Astrocyte (in vitro differentiated cells and primary cell): ENCODE data around the gene RAB8B. TPM values are rescaled to one million over a fixed set of nuclear protein-coding genes. Genes with fewer than 3 reads are reported as not detected.

Experiments
- DNase-seq: peaks from one replicate; pipeline ENCODE4 v3.0.0-alpha.2; 2010; ENCODE audit warnings: low read depth
- FAIRE-seq: peaks from 2 replicates; lab custom pipeline; 2011; peaks lifted over from hg19 to GRCh38; lab: Jason Lieb, UNC
- H2AFZ ChIP-seq: 2 replicates; pipeline ENCODE4 v1.6.0; 2012; ENCODE audit warnings: low read depth, low read length, inconsistent platforms
- H3K27ac ChIP-seq: 2 replicates; pipeline ENCODE4 v1.5.1; 2011; ENCODE audit warnings: low read depth, low read length, inconsistent platforms
- H3K27me3 ChIP-seq: 2 replicates; pipeline ENCODE4 v1.6.0; 2011; ENCODE audit warnings: low read length, inconsistent platforms; ENCODE audit not compliant: insufficient read depth
- H3K36me3 ChIP-seq: 2 replicates; pipeline ENCODE4 v1.5.1; 2011; ENCODE audit warnings: low read length, inconsistent platforms; ENCODE audit not compliant: insufficient read depth
- H3K4me1 ChIP-seq: 2 replicates; pipeline ENCODE4 v1.5.1; 2011; ENCODE audit warnings: low read length, inconsistent platforms; ENCODE audit not compliant: insufficient read depth
- H3K4me2 ChIP-seq: 2 replicates; pipeline ENCODE4 v1.6.0; 2012; ENCODE audit warnings: low read length, inconsistent platforms
- H3K4me3 ChIP-seq: 2 replicates; pipeline ENCODE4 v1.5.1; 2011; ENCODE audit warnings: low read depth, mild to moderate bottlenecking, low read length, inconsistent platforms; ENCODE audit not compliant: insufficient read depth
- H3K79me2 ChIP-seq: 2 replicates; pipeline ENCODE4 v1.6.0; 2012; ENCODE audit warnings: mild to moderate bottlenecking, low read length, inconsistent platforms; ENCODE audit not compliant: insufficient read depth
- H3K9ac ChIP-seq: 2 replicates; pipeline ENCODE4 v1.6.0; 2012; ENCODE audit warnings: mild to moderate bottlenecking, low read length, inconsistent platforms
- H3K9me3 ChIP-seq: 2 replicates; pipeline ENCODE4 v1.5.1; 2012; ENCODE audit warnings: low read depth, mild to moderate bottlenecking, low read length, inconsistent platforms; ENCODE audit not compliant: insufficient read depth
- H4K20me1 ChIP-seq: 2 replicates; pipeline ENCODE4 v1.6.0; 2012; ENCODE audit warnings: low read length, inconsistent platforms; ENCODE audit not compliant: insufficient read depth
- H3K27ac Mint-ChIP-seq: one replicate; pipeline ENCODE4 v1.8.0; 2021; ENCODE audit warnings: mild to moderate bottlenecking, mixed read lengths; ENCODE audit not compliant: unreplicated experiment
- H3K27me3 Mint-ChIP-seq: one replicate; pipeline ENCODE4 v1.8.0; 2021; ENCODE audit warnings: low read depth, mixed read lengths; ENCODE audit not compliant: unreplicated experiment
- H3K36me3 Mint-ChIP-seq: one replicate; pipeline ENCODE4 v1.8.0; 2021; ENCODE audit warnings: low read depth, mixed read lengths; ENCODE audit not compliant: unreplicated experiment
- H3K4me1 Mint-ChIP-seq: one replicate; pipeline ENCODE4 v1.8.0; 2021; ENCODE audit warnings: low read depth, mixed read lengths; ENCODE audit not compliant: unreplicated experiment
- H3K4me3 Mint-ChIP-seq: one replicate; pipeline ENCODE4 v1.8.0; 2021; ENCODE audit warnings: mild to moderate bottlenecking, moderate library complexity, mixed read lengths; ENCODE audit not compliant: unreplicated experiment
- H3K9me3 Mint-ChIP-seq: one replicate; pipeline ENCODE4 v1.8.0; 2021; ENCODE audit warnings: mild to moderate bottlenecking, mixed read lengths; ENCODE audit not compliant: unreplicated experiment
- CTCF ChIP-seq: IDR thresholded peaks from 2 replicates; pipeline ENCODE4 v1.5.1; 2011; ENCODE audit warnings: low read depth, mild to moderate bottlenecking, inconsistent platforms, low read length, moderate library complexity; ENCODE audit not compliant: insufficient read depth
- EZH2 ChIP-seq: IDR thresholded peaks from 2 replicates; pipeline ENCODE4 v1.6.1; 2012; ENCODE audit warnings: mild to moderate bottlenecking, low read length, inconsistent platforms; ENCODE audit not compliant: insufficient read depth
- total RNA-seq: library from RNA; stranded (reverse); gene quantifications from 2 replicates; pipeline ENCODE4 v1.2.1, GENCODE V29; 2021

RAB8B gene
- total RNA-seq, 1 donor from 2014 or later, result 49.3 TPM

- no peaks in the 10 kb centered on the region for H3K36me3 ChIP-seq
- no peak overlapping the region for H3K4me3 ChIP-seq
- H3K4me1 ChIP-seq, result no peaks in the 10 kb centered on the region
- DNase-seq (no peak), FAIRE-seq (no peak)
- Mint-ChIP-seq H3K27ac (no peak overlapping the region), H3K9me3 (peaks cover 4% of the 10 kb centered on the region), H3K4me1 (peaks cover 1% of the 10 kb centered on the region), H3K27me3 (no peaks in the 10 kb centered on the region), H3K4me3 (no peak overlapping the region), H3K36me3 (peaks cover 2% of the 10 kb centered on the region)
- no peak overlapping the region for H3K9ac ChIP-seq
- no peak for TF ChIP-seq EZH2
- no peak for TF ChIP-seq CTCF
- H2AFZ ChIP-seq, result no peak overlapping the region
- no peaks in the 10 kb centered on the region for H4K20me1 ChIP-seq
- H3K27me3 ChIP-seq, result no peaks in the 10 kb centered on the region
- no peaks in the 10 kb centered on the region for H3K9me3 ChIP-seq
- H3K4me2 ChIP-seq, result no peak overlapping the region
- no peak overlapping the region for H3K27ac ChIP-seq
- H3K79me2 ChIP-seq, result no peaks in the 10 kb centered on the region
These were observed 19.6 kb upstream of the RAB8B start for GRCh38 chr15:63169788-63170187.

GRCh38 chr15:63172376-63172775 is 17.0 kb upstream of the RAB8B start:
- no peaks in the 10 kb centered on the region for H3K9me3 ChIP-seq
- no peaks in the 10 kb centered on the region for H4K20me1 ChIP-seq
- H3K27ac ChIP-seq, result no peak overlapping the region
- no peak overlapping the region for H3K9ac ChIP-seq
- H3K27me3 ChIP-seq, result no peaks in the 10 kb centered on the region
- no peak overlapping the region for H3K4me2 ChIP-seq
- H3K36me3 ChIP-seq, result no peaks in the 10 kb centered on the region
- H3K27me3 Mint-ChIP-seq, result no peaks in the 10 kb centered on the region
- peaks cover 2% of the 10 kb centered on the region for H3K36me3 Mint-ChIP-seq
- DNase-seq, result no peak
- no peak for FAIRE-seq
- H3K4me3 ChIP-seq, result no peak overlapping the region
- H3K79me2 ChIP-seq, result no peaks in the 10 kb centered on the region
- no peak overlapping the region for H2AFZ ChIP-seq
- H3K4me1 Mint-ChIP-seq, result peaks cover 3% of the 10 kb centered on the region
- H3K27ac Mint-ChIP-seq, result peak overlapping the region; percentile 48
- no peak overlapping the region for H3K4me3 Mint-ChIP-seq
- no peaks in the 10 kb centered on the region for H3K9me3 Mint-ChIP-seq
- peaks cover 3% of the 10 kb centered on the region for H3K4me1 ChIP-seq
- TF ChIP-seq EZH2 (no peak), CTCF (no peak)

GRCh38 chr15:63172851-63173451 is 16.5 kb upstream of the RAB8B start:
- Histone ChIP-seq H3K79me2 (no peaks in the 10 kb centered on the region), H3K4me1 (peaks cover 3% of the 10 kb centered on the region), H3K4me3 (no peak overlapping the region), H3K9me3 (no peaks in the 10 kb centered on the region), H3K27ac (no peak overlapping the region), H4K20me1 (no peaks in the 10 kb centered on the region), H3K9ac (no peak overlapping the region), H3K36me3 (no peaks in the 10 kb centered on the region), H3K27me3 (no peaks in the 10 kb centered on the region), H2AFZ (no peak overlapping the region), H3K4me2 (no peak overlapping the region)
- DNase-seq, result no peak
- no peak for FAIRE-seq
- no peak overlapping the region for H3K27ac Mint-ChIP-seq
- H3K27me3 Mint-ChIP-seq, result no peaks in the 10 kb centered on the region
- no peaks in the 10 kb centered on the region for H3K9me3 Mint-ChIP-seq
- no peak for TF ChIP-seq CTCF
- no peak for TF ChIP-seq EZH2
- H3K4me1 Mint-ChIP-seq, result peaks cover 6% of the 10 kb centered on the region
- H3K4me3 Mint-ChIP-seq, result no peak overlapping the region
- H3K36me3 Mint-ChIP-seq, result peaks cover 2% of the 10 kb centered on the region
